Lower leg skin (tissue), 3 donors: ENCODE results near the gene EYS.

Source experiments
- CTCF ChIP-seq, 3 donors: fragments of 450-650 bp; IDR thresholded peaks; one replicate each; pipeline ENCODE4 v1.5.1; 2016; ENCODE audit warnings: antibody characterized with exemption in 3 of 3, mild to moderate bottlenecking in 3 of 3, moderate library complexity in 2 of 3
- POLR2A ChIP-seq, 2 donors: fragments of 450-650 bp; IDR thresholded peaks; one replicate each; pipeline ENCODE4 v1.6.1; 2016 to 2017; ENCODE audit warnings: antibody characterized with exemption in 2 of 2, mild to moderate bottlenecking in 1 of 2, moderate library complexity in 1 of 2

GRCh38 chr6:64680446-64680845 is 1026.6 kb downstream of the EYS start:
- TF ChIP-seq CTCF (IDR thresholded peaks at IDR 0.05) (no peak), POLR2A (IDR thresholded peaks at IDR 0.05) (no peak)
